Upper lobe of left lung (tissue), 4 donors: ENCODE measurements around the gene ZNF70.

Experiments
- CTCF ChIP-seq, 6 experiments: fragments of 450-650 bp in 4 of 6; fragments of 200-600 bp in 2 of 6; sonication (generic) in 2 of 6; IDR thresholded peaks; one replicate each; pipeline ENCODE4 v1.5.1; 2016 to 2019; ENCODE audit warnings: antibody characterized with exemption in 6 of 6
- EP300 ChIP-seq, 4 donors: sonication (generic); formaldehyde crosslinking; IDR thresholded peaks; one replicate each; pipeline ENCODE4 v1.5.1; 2017; ENCODE audit warnings: antibody characterized with exemption in 4 of 4, control low read depth in 2 of 4
- POLR2A ChIP-seq, 4 donors: fragments of 450-650 bp; IDR thresholded peaks; one replicate each; pipeline ENCODE4 v1.5.1; 2016 to 2017; ENCODE audit warnings: antibody characterized with exemption in 4 of 4, mild to moderate bottlenecking in 2 of 4
- POLR2AphosphoS5 ChIP-seq, 2 donors: sonication (generic); formaldehyde crosslinking; IDR thresholded peaks; one replicate each; pipeline ENCODE4 v1.5.1; 2017; ENCODE audit warnings: antibody characterized with exemption in 2 of 2

DNA sequence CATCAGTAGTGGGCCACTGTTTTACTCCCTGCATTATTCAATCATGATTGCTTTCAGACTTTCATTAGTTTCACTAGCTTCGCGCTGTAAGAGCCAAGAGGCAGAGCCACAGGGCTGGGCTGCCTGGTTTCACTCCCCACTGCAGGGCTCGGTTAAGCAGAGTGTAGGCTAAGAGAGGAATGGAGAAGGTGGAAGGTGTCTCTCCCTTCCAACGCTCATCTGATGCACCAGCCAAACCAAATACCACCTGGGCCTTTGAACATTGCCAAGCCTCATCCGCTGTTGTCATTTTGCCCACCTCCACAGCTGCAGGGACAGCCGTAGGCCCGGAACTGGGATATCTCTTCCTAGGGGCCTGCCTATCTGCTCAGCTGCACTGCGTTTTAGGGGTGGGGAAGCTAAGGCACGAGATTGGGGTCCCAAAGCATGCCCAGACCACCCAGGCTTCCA is 35.4 kb upstream of the ZNF70 start:
- TF ChIP-seq POLR2A (IDR thresholded peaks at IDR 0.05) (no peak), POLR2AphosphoS5 (IDR thresholded peaks at IDR 0.05) (no peak), CTCF (IDR thresholded peaks at IDR 0.05) (no peak), EP300 (IDR thresholded peaks at IDR 0.05) (no peak)
